Smooth muscle cell (in vitro differentiated cells): ENCODE measurements around the gene KCNK5. TPM values are rescaled to one million over a fixed set of nuclear protein-coding genes. Genes with fewer than 3 reads are reported as not detected.

Experiments
- DNase-seq: peaks from one replicate; lab custom pipeline; 2025; ENCODE audit not compliant: unreplicated experiment; lab: John Stamatoyannopoulos, UW
- H2AFZ ChIP-seq: fragments of 200-600 bp; sonication (generic); 2 replicates; pipeline ENCODE4 v1.6.0; 2016; ENCODE audit warnings: antibody characterized with exemption, low read depth, mild to moderate bottlenecking
- H3F3A ChIP-seq: fragments of 200-600 bp; sonication (generic); 2 replicates; pipeline ENCODE4 v1.6.0; 2017; ENCODE audit warnings: antibody characterized with exemption, low read depth
- H3K27ac ChIP-seq: fragments of 200-600 bp; sonication (generic); 2 replicates; pipeline ENCODE4 v1.5.1; 2016; ENCODE audit warnings: low read depth, mild to moderate bottlenecking
- H3K27me3 ChIP-seq: fragments of 200-600 bp; sonication (generic); 2 replicates; pipeline ENCODE4 v1.6.1; 2016; ENCODE audit warnings: low read depth, mild to moderate bottlenecking
- H3K36me3 ChIP-seq: fragments of 200-600 bp; sonication (generic); 2 replicates; pipeline ENCODE4 v1.5.1; 2016; ENCODE audit warnings: low read depth
- H3K4me1 ChIP-seq: fragments of 200-600 bp; sonication (generic); 2 replicates; pipeline ENCODE4 v1.5.1; 2016; ENCODE audit warnings: low read depth
- H3K4me2 ChIP-seq: fragments of 200-600 bp; sonication (generic); 2 replicates; pipeline ENCODE4 v1.6.0; 2016; ENCODE audit warnings: mild to moderate bottlenecking
- H3K4me3 ChIP-seq: fragments of 200-600 bp; sonication (generic); 2 replicates; pipeline ENCODE4 v1.5.1; 2016; ENCODE audit warnings: mild to moderate bottlenecking
- H3K79me2 ChIP-seq: fragments of 200-600 bp; sonication (generic); 2 replicates; pipeline ENCODE4 v1.6.0; 2016; ENCODE audit warnings: low read depth, mild to moderate bottlenecking
- H3K9ac ChIP-seq: fragments of 200-600 bp; sonication (generic); 2 replicates; pipeline ENCODE4 v1.6.0; 2016; ENCODE audit warnings: low read depth
- H3K9me3 ChIP-seq: fragments of 200-600 bp; sonication (generic); replicated peaks from 2 replicates; pipeline ENCODE4 v1.5.1; 2016; ENCODE audit warnings: low read depth
- H4K20me1 ChIP-seq: fragments of 200-600 bp; sonication (generic); 2 replicates; pipeline ENCODE4 v1.6.0; 2016; ENCODE audit warnings: low read depth
- CTCF ChIP-seq: fragments of 200-600 bp; sonication (generic); IDR thresholded peaks from 2 replicates; pipeline ENCODE4 v1.5.1; 2017; ENCODE audit warnings: borderline replicate concordance, mild to moderate bottlenecking, antibody characterized with exemption; ENCODE audit not compliant: insufficient read depth, poor library complexity, severe bottlenecking
- WGBS: methylation state at CpG from one replicate; pipeline ENCODE4 v1.1.7; 2016; ENCODE audit warnings: low lambda C conversion rate; 5-methylcytosine and 5-hydroxymethylcytosine counted together
- polyA plus RNA-seq: library from polyadenylated mRNA; unstranded; fragments of >200 nt; fragmentation: Nextera tagmentation; extraction: Ambion mirVana; gene quantifications from 2 replicates; pipeline ENCODE4 v1.2.1, GENCODE V29; 2016
- total RNA-seq: library from RNA; depleted of rRNA; stranded (reverse); fragments of >200 nt; gene quantifications from 2 replicates; pipeline ENCODE4 v1.2.3, GENCODE V29; 2014

Gene KCNK5
- total and polyA plus RNA-seq, 2 experiments from 2014 or later = not detected

DNA sequence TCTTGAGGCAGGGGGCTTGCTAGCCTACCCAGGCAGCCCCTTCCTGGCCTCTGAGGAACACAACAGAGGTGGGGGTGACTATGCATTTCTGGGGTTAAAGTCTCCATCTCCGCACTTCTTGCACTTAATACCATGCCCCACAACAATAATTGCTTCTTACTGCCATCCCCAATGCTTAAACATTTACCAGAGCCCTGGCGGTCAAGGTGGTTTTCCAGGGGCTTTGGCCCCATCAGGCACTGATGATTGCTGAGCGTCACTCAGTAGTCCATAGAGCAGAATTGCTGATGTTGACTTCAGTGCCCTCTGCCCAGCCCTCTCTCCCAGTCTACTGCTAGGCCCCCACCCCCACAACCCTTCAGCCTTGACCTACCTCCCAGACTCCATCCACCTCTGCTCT lies 32.5 kb upstream of the KCNK5 start:
- no peak for TF ChIP-seq CTCF

DNA sequence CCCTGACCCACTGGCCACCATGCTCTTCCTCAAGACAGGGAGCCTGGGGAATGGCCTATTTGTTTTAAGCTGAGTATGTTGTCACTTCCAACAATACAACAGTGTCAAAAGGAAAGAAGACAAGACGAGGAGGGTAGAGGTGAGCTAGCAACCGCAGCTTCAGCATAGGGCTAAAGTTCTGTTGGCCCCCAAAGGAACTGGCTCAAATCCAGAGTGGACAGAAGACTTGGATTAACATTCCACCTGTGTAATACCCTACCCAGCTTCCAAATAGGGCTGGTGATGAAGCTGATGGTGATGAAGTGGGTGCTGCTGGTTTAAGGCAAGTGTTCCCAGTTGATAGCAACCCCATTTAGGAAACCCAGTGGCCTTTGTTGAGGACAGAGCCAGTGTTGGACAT lies 31.7 kb upstream of the KCNK5 start:
- no peak overlapping the region for H3K4me3 ChIP-seq
- no peaks in the 10 kb centered on the region for H3K79me2 ChIP-seq
- peaks cover 5% of the 10 kb centered on the region for H3F3A ChIP-seq
- no peaks in the 10 kb centered on the region for H4K20me1 ChIP-seq
- DNase-seq = no peak
- no peak overlapping the region for H3K4me2 ChIP-seq
- no peak for TF ChIP-seq CTCF
- H3K9ac ChIP-seq = no peak overlapping the region
- peaks cover 4% of the 10 kb centered on the region for H3K4me1 ChIP-seq
- no peak overlapping the region for H3K27ac ChIP-seq
- H3K27me3 ChIP-seq = peaks cover 3% of the 10 kb centered on the region
- H2AFZ ChIP-seq = no peak overlapping the region
- H3K36me3 ChIP-seq = no peaks in the 10 kb centered on the region
- WGBS = 83% methylated on average over 2 of the region's 2 CpGs
- H3K9me3 ChIP-seq = no peaks in the 10 kb centered on the region

More for the DNA sequence above, 32.5 kb upstream of the KCNK5 start:
- no peaks in the 10 kb centered on the region for H3K36me3 ChIP-seq
- no peak for DNase-seq
- no peak overlapping the region for H3K27ac ChIP-seq
- peaks cover 4% of the 10 kb centered on the region for H3K4me1 ChIP-seq
- H3F3A ChIP-seq = peaks cover 5% of the 10 kb centered on the region
- no peak overlapping the region for H3K9ac ChIP-seq
- no peak overlapping the region for H2AFZ ChIP-seq
- no peak overlapping the region for H3K4me3 ChIP-seq
- H3K27me3 ChIP-seq = peaks cover 3% of the 10 kb centered on the region
- no peaks in the 10 kb centered on the region for H3K79me2 ChIP-seq
- no peaks in the 10 kb centered on the region for H4K20me1 ChIP-seq
- H3K9me3 ChIP-seq = no peaks in the 10 kb centered on the region
- WGBS = 92% methylated on average over 3 of the region's 3 CpGs
- no peak overlapping the region for H3K4me2 ChIP-seq

GRCh38 chr6:39260456-39260855 lies 31.2 kb upstream of the KCNK5 start:
- Histone ChIP-seq H3K4me2 (no peak overlapping the region), H3K27ac (no peak overlapping the region), H3F3A (peaks cover 5% of the 10 kb centered on the region), H4K20me1 (no peaks in the 10 kb centered on the region), H3K79me2 (no peaks in the 10 kb centered on the region), H3K27me3 (peaks cover 3% of the 10 kb centered on the region), H3K4me1 (peaks cover 4% of the 10 kb centered on the region), H3K9ac (no peak overlapping the region), H3K36me3 (no peaks in the 10 kb centered on the region), H2AFZ (no peak overlapping the region), H3K9me3 (no peaks in the 10 kb centered on the region), H3K4me3 (no peak overlapping the region)
- 66% methylated on average over 2 of the region's 2 CpGs for WGBS
- DNase-seq = no peak
- TF ChIP-seq CTCF = no peak

DNA sequence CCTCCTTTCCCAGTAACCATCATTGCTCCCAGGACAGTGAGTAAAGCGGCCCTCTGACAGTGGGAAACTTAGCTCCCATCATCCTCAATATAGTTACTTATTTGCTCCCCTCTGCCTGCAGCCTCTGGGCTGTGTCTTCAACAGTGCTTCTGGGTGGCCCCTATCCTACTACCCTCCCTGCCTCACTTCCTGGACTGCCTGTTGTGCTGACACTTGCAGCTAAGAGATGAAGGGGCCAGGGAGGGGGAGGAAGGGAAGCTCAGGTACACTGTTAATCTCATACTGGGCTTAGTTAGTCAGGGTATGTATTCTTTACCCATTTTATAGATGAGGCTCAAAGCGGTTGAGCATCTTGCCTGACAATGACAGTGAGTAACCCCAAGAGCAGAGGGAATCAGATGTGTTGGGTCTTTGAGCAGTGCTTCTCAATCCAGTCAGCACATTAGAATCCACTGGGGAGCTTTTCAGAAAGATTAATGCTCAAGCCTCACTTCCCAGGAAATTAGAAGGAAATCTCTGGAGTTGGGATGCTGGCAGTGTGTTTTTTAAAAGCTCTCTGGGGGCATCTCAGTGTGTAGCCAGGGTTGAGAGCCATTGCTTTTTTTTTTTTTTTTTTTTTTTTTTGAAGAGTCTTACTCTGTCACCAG lies 27.1 kb upstream of the KCNK5 start:
- Histone ChIP-seq H3K27ac (no peak overlapping the region), H3K36me3 (no peaks in the 10 kb centered on the region), H3K9me3 (no peaks in the 10 kb centered on the region), H2AFZ (no peak overlapping the region), H3K9ac (no peak overlapping the region), H3K4me1 (no peaks in the 10 kb centered on the region), H3F3A (no peaks in the 10 kb centered on the region), H3K4me2 (no peak overlapping the region), H3K27me3 (peaks cover 3% of the 10 kb centered on the region), H3K79me2 (no peaks in the 10 kb centered on the region), H3K4me3 (no peak overlapping the region), H4K20me1 (no peaks in the 10 kb centered on the region)
- no peak for DNase-seq
- 87% methylated on average over 2 of the region's 2 CpGs for whole genome bisulfite sequencing
- no peak for TF ChIP-seq CTCF
